HepG2 (cell line): Measurements from ENCODE around the gene C19orf73. TPM values are rescaled to one million over a fixed set of nuclear protein-coding genes. Genes with fewer than 3 reads are reported as not detected.

ENCODE experiments used
- ARID3A ChIP-seq: IDR thresholded peaks from 2 replicates; pipeline ENCODE4 v1.6.1; 2012; ENCODE audit warnings: low read depth, low read length, improper control_type of control experiment
- ATF1 ChIP-seq: IDR thresholded peaks from 2 replicates; pipeline ENCODE4 v1.6.1; 2016; ENCODE audit warnings: mild to moderate bottlenecking, control low read depth
- CEBPZ ChIP-seq: IDR thresholded peaks from 2 replicates; pipeline ENCODE4 v1.6.1; 2012; ENCODE audit warnings: low read length, improper control_type of control experiment
- DDIT3 ChIP-seq: sonication (generic); formaldehyde crosslinking; IDR thresholded peaks from 2 replicates; pipeline ENCODE4 v1.4.0; 2020; ENCODE audit warnings: mild to moderate bottlenecking, missing genetic modification reagents
- HNRNPUL1 ChIP-seq: fragments of 200-400 bp; formaldehyde crosslinking; IDR thresholded peaks from 2 replicates; pipeline ENCODE4 v1.6.1; 2017; ENCODE audit warnings: low read depth, mild to moderate bottlenecking, low read length, moderate library complexity
- IKZF4 ChIP-seq: sonication (generic); formaldehyde crosslinking; IDR thresholded peaks from 2 replicates; pipeline ENCODE4 v1.5.1; 2020; ENCODE audit warnings: borderline replicate concordance, mild to moderate bottlenecking, low read depth, missing genetic modification reagents; ENCODE audit errors: not compliant biosample characterization
- MYC ChIP-seq: sonication (generic); formaldehyde crosslinking; IDR thresholded peaks from 2 replicates; pipeline ENCODE4 v1.9.0; 2021; ENCODE audit warnings: missing genetic modification reagents, borderline replicate concordance
- NFIC ChIP-seq: IDR thresholded peaks from 2 replicates; pipeline ENCODE4 v1.6.1; 2012; ENCODE audit warnings: mild to moderate bottlenecking, low read length, inconsistent platforms
- PBX2 ChIP-seq: IDR thresholded peaks from 2 replicates; pipeline ENCODE4 v1.6.1; 2016; ENCODE audit warnings: control low read depth
- PCBP1 ChIP-seq: fragments of 200-400 bp; formaldehyde crosslinking; IDR thresholded peaks from 2 replicates; pipeline ENCODE4 v1.6.1; 2017; ENCODE audit warnings: mild to moderate bottlenecking, low read depth, low read length, borderline replicate concordance
- POLR2G ChIP-seq: fragments of 200-400 bp; formaldehyde crosslinking; IDR thresholded peaks from 2 replicates; pipeline ENCODE4 v1.6.1; 2018; ENCODE audit warnings: mild to moderate bottlenecking, low read depth, low read length, moderate library complexity
- RAD21 ChIP-seq: fragments of 450-650 bp; formaldehyde crosslinking; IDR thresholded peaks from 2 replicates; pipeline ENCODE4 v1.5.0; 2020; ENCODE audit warnings: mild to moderate bottlenecking
- REL ChIP-seq: sonication (generic); formaldehyde crosslinking; conservative IDR thresholded peaks from 2 replicates; pipeline ENCODE4 v1.8.0; 2022; ENCODE audit warnings: mild to moderate bottlenecking, missing genetic modification reagents, moderate library complexity
- SAFB2 ChIP-seq: sonication (generic); formaldehyde crosslinking; IDR thresholded peaks from 2 replicates; pipeline ENCODE4 v1.5.1; 2020; ENCODE audit warnings: missing genetic modification reagents, low read depth, mild to moderate bottlenecking, borderline replicate concordance
- SOX13 ChIP-seq, 3 experiments: fragments of 450-650 bp in 1 of 3; sonication (generic) in 1 of 3; formaldehyde crosslinking in 1 of 3; IDR thresholded peaks in 2 of 3; conservative IDR thresholded peaks in 1 of 3; 2 replicates each; pipeline versions ENCODE4 v1.5.0 to v1.6.1; 2016 to 2020; ENCODE audit warnings: antibody characterized with exemption in 1 of 3, mild to moderate bottlenecking in 1 of 3, missing compliant biosample characterization in 1 of 3, missing genetic modification reagents in 1 of 3, moderate library complexity in 1 of 3
- U2AF1 ChIP-seq: fragments of 200-400 bp; formaldehyde crosslinking; optimal IDR thresholded peaks from 2 replicates; pipeline ENCODE3; 2017; ENCODE audit warnings: mild to moderate bottlenecking, low read depth, low read length
- YEATS2 ChIP-seq: sonication (generic); formaldehyde crosslinking; IDR thresholded peaks from 2 replicates; pipeline ENCODE4 v1.4.0; 2020; ENCODE audit warnings: missing genetic modification reagents, borderline replicate concordance
- ZBTB42 ChIP-seq: sonication (generic); formaldehyde crosslinking; IDR thresholded peaks from 2 replicates; pipeline ENCODE4 v1.5.0; 2020; ENCODE audit warnings: mild to moderate bottlenecking, missing genetic modification reagents
- ZMYM4 ChIP-seq: sonication (generic); formaldehyde crosslinking; IDR thresholded peaks from 2 replicates; pipeline ENCODE4 v1.8.1; 2023; ENCODE audit warnings: mild to moderate bottlenecking, missing genetic modification reagents
- ZNF33B ChIP-seq: sonication (generic); formaldehyde crosslinking; IDR thresholded peaks from 2 replicates; pipeline ENCODE4 v1.5.1; 2020; ENCODE audit warnings: mild to moderate bottlenecking, missing genetic modification reagents
- ZNF441 ChIP-seq: sonication (generic); formaldehyde crosslinking; IDR thresholded peaks from 2 replicates; pipeline ENCODE4 v1.7.0; 2021; ENCODE audit warnings: missing genetic modification reagents, borderline replicate concordance
- ZNF530 ChIP-seq: sonication (generic); formaldehyde crosslinking; IDR thresholded peaks from 2 replicates; pipeline ENCODE4 v1.5.0; 2020; ENCODE audit warnings: low read depth, mild to moderate bottlenecking, missing genetic modification reagents
- polyA plus RNA-seq, 8 experiments: library from polyadenylated mRNA; depleted of rRNA in 3 of 8; stranded (reverse) in 7 of 8; unstranded in 1 of 8; fragments of >200 nt; fragmentation: Illumina TruSeq in 4 of 8; extraction: Trizol in 4 of 8; gene quantifications; 2 replicates each; pipeline versions ENCODE4 v1.2.1 to v1.2.3, GENCODE V29; 2011 to 2016; ENCODE audit warnings: low read depth in 4 of 8, missing spikeins in 1 of 8, mixed read lengths in 1 of 8; ENCODE audit not compliant: insufficient read depth in 1 of 8
- total RNA-seq, 5 experiments: library from RNA; depleted of rRNA; stranded (reverse); fragments of >200 nt; fragmentation: Illumina TruSeq; extraction: Trizol; gene quantifications; 2 replicates each; pipeline ENCODE4 v1.2.3, GENCODE V29; 2016; ENCODE audit warnings: low read depth in 1 of 5

Gene C19orf73
- total and polyA plus RNA-seq, 2 of the 13 experiments (the other 11 are each of a cell fraction or from before 2014, with no cell fraction given), result 1.4 to 1.5 TPM

GRCh38 chr19:49114630-49115363 lies 4.1 kb downstream of the C19orf73 start (continued):
- TF ChIP-seq ARID3A (no peak), U2AF1 (no peak), ZNF441 (CRISPR knock-in tag) (no peak), RAD21 (no peak), ZNF530 (CRISPR knock-in tag) (no peak), POLR2G (no peak), PBX2 (CRISPR knock-in tag) (no peak), CEBPZ (no peak), REL (CRISPR knock-in tag) (no peak), MYC (CRISPR knock-in tag) (no peak), IKZF4 (CRISPR knock-in tag) (peak; percentile 35), ATF1 (no peak), SAFB2 (CRISPR knock-in tag) (no peak), HNRNPUL1 (no peak), ZNF33B (CRISPR knock-in tag) (no peak), DDIT3 (CRISPR knock-in tag) (no peak), SOX13 (IDR thresholded peaks at IDR 0.05) (no peak), SOX13 (CRISPR knock-in tag; conservative IDR thresholded peaks at IDR 0.05 in 1 of 2, IDR thresholded peaks at IDR 0.05 in 1 of 2) (no peak), PCBP1 (no peak), NFIC (no peak), ZMYM4 (CRISPR knock-in tag) (no peak), ZBTB42 (no peak), YEATS2 (CRISPR knock-in tag) (no peak)
